Measurements from ENCODE around the gene AP3S1.
"Not testable (repeated sequence)": the region's sequence is repeated elsewhere in the genome, so short reads cannot be mapped to it uniquely, and the experiment has no call there.

The AP3S1 gene

GRCh38 chr5:115875447-115875846, 33.7 kb downstream of the AP3S1 start:
- DNase-seq = no peak

GRCh38 chr5:115877342-115877741, 35.6 kb downstream of the AP3S1 start:
- not testable (repeated sequence) for DNase-seq

- DNase-seq = not testable (repeated sequence)
These were observed 40.7 kb downstream of the AP3S1 start for GRCh38 chr5:115882434-115882833.

- no peak for DNase-seq
These were observed 43.0 kb downstream of the AP3S1 start for GRCh38 chr5:115884704-115885103.

GRCh38 chr5:115885208-115885607, 43.5 kb downstream of the AP3S1 start:
- DNase-seq = not testable (repeated sequence)

GRCh38 chr5:115888027-115888426, 46.3 kb downstream of the AP3S1 start:
- no peak for DNase-seq

GRCh38 chr5:115892021-115892420, 50.3 kb downstream of the AP3S1 start:
- DNase-seq = no peak

- DNase-seq = no peak
These were observed 52.6 kb downstream of the AP3S1 start for GRCh38 chr5:115894342-115894741.

- no peak for DNase-seq
These were observed 54.1 kb downstream of the AP3S1 start for GRCh38 chr5:115895821-115896220.

- no peak for DNase-seq
These were observed 56.9 kb downstream of the AP3S1 start for GRCh38 chr5:115898656-115899055.

GRCh38 chr5:115907177-115907576, 65.4 kb downstream of the AP3S1 start:
- DNase-seq = no peak

GRCh38 chr5:115913623-115914400, 72.1 kb downstream of the AP3S1 start:
- not testable (repeated sequence) for DNase-seq

GRCh38 chr5:115920171-115920725, 78.5 kb downstream of the AP3S1 start:
- DNase-seq = no peak

- DNase-seq = not testable (repeated sequence)
These were observed 87.1 kb downstream of the AP3S1 start for GRCh38 chr5:115928578-115929407.

- not testable (repeated sequence) for DNase-seq
These were observed 88.4 kb downstream of the AP3S1 start for GRCh38 chr5:115930171-115930570.

- no peak for DNase-seq
These were observed 89.0 kb downstream of the AP3S1 start for GRCh38 chr5:115930630-115931337.

GRCh38 chr5:115932991-115933390, 91.3 kb downstream of the AP3S1 start:
- DNase-seq = no peak

- no peak for DNase-seq
These were observed 92.7 kb downstream of the AP3S1 start for GRCh38 chr5:115934388-115934974.

- DNase-seq = no peak
These were observed 94.3 kb downstream of the AP3S1 start for GRCh38 chr5:115936031-115936430.

GRCh38 chr5:115939059-115939458, 97.3 kb downstream of the AP3S1 start:
- no peak for DNase-seq

GRCh38 chr5:115940080-115940810, 98.5 kb downstream of the AP3S1 start:
- DNase-seq = no peak

All from CD4-positive, alpha-beta T cell treated with Interleukin-10 for 1 hour (primary cell).